Measurements from ENCODE around the gene FOXP1. TPM values are rescaled to one million over a fixed set of nuclear protein-coding genes. Genes with fewer than 3 reads are reported as not detected.

The FOXP1 gene
- total RNA-seq, 1 experiment from 2014 or later: 24.8 TPM

DNA sequence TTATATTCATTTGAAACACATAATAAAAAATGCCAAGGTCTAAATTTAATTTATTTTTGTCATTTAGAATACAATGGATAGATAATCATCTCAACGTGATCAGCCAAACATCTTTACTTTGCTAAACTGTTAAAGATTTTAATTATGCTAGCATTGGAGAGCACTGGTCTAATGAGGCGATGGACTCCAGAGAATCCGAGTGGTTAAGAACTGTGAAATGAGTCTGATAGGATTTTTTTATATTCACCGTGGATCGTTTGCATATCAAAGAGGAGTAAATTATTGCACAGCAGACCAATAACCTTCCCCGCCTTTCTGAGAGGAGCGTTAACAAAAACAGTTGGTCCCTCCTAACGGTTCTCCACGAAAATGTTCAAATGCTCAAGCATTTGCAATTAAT lies 540.8 kb downstream of the FOXP1 start:
- DNase-seq: no peak
- H3K27me3 ChIP-seq: no peaks in the 10 kb centered on the region
- no peaks in the 10 kb centered on the region for H3K4me1 ChIP-seq
- no peak overlapping the region for H3K4me3 ChIP-seq
- H3K27ac ChIP-seq: no peak overlapping the region
- H3K36me3 ChIP-seq: peaks cover 3% of the 10 kb centered on the region; the same call in 1 of the 2 replicates
- no peaks in the 10 kb centered on the region for H3K9me3 ChIP-seq (replicated peaks)

- Histone ChIP-seq H3K4me1 (no peaks in the 10 kb centered on the region), H3K36me3 (peaks cover 3% of the 10 kb centered on the region; the same call in 1 of the 2 replicates), H3K9me3 (replicated peaks) (no peaks in the 10 kb centered on the region), H3K27ac (no peak overlapping the region), H3K27me3 (no peaks in the 10 kb centered on the region), H3K4me3 (no peak overlapping the region)
- no peak for DNase-seq
Measured at GRCh38 chr3:71041371-71041770, 542.2 kb downstream of the FOXP1 start.

- H3K27me3 ChIP-seq: no peaks in the 10 kb centered on the region
- H3K27ac ChIP-seq: no peak overlapping the region
- peaks cover 3% of the 10 kb centered on the region; the same call in 1 of the 2 replicates for H3K36me3 ChIP-seq
- H3K4me1 ChIP-seq: no peaks in the 10 kb centered on the region
- DNase-seq: no peak
- no peaks in the 10 kb centered on the region for H3K9me3 ChIP-seq (replicated peaks)
- H3K4me3 ChIP-seq: no peak overlapping the region
Measured at GRCh38 chr3:71039332-71039731, 544.2 kb downstream of the FOXP1 start.

- Histone ChIP-seq H3K9me3 (replicated peaks) (no peaks in the 10 kb centered on the region), H3K27me3 (no peaks in the 10 kb centered on the region), H3K4me1 (no peaks in the 10 kb centered on the region), H3K4me3 (no peak overlapping the region), H3K27ac (no peak overlapping the region), H3K36me3 (peaks cover 3% of the 10 kb centered on the region; the same call in 1 of the 2 replicates)
- DNase-seq: no peak
Measured at GRCh38 chr3:71037775-71038174, 545.8 kb downstream of the FOXP1 start.

- H3K4me1 ChIP-seq: no peaks in the 10 kb centered on the region
- no peak overlapping the region for H3K4me3 ChIP-seq
- H3K36me3 ChIP-seq: peaks cover 3% of the 10 kb centered on the region; the same call in 1 of the 2 replicates
- no peak overlapping the region for H3K27ac ChIP-seq
- no peaks in the 10 kb centered on the region for H3K27me3 ChIP-seq
- no peaks in the 10 kb centered on the region for H3K9me3 ChIP-seq (replicated peaks)
- no peak for DNase-seq
Measured at GRCh38 chr3:71035886-71036285, 547.6 kb downstream of the FOXP1 start.

DNA sequence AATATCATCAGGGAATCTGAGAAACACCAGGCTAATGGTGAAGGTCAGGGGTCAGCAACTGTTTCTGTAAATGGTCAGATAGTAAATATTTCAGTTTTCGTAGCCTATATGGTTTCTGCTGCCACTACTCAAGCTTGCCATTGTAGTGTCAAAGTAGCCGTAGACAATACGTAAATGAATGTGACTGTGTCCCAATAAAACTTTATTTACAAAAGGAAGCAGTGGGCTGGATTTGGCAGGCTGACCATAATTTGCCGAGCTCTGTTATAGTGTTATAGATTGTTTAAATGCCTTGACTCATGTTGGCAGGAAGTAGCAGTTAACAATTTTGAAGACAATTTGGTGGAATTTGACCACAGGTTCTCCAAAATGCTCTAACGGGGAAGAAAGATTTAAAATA lies 548.2 kb downstream of the FOXP1 start:
- no peak for DNase-seq
- Histone ChIP-seq H3K4me1 (no peaks in the 10 kb centered on the region), H3K27ac (no peak overlapping the region), H3K4me3 (no peak overlapping the region), H3K27me3 (no peaks in the 10 kb centered on the region), H3K36me3 (peaks cover 2% of the 10 kb centered on the region; the same call in 1 of the 2 replicates), H3K9me3 (replicated peaks) (no peaks in the 10 kb centered on the region)

GRCh38 chr3:71033681-71034220 lies 549.8 kb downstream of the FOXP1 start:
- H3K9me3 ChIP-seq (replicated peaks): no peaks in the 10 kb centered on the region
- no peak for DNase-seq
- H3K36me3 ChIP-seq: no peaks in the 10 kb centered on the region
- H3K4me3 ChIP-seq: no peak overlapping the region
- H3K4me1 ChIP-seq: no peaks in the 10 kb centered on the region
- H3K27ac ChIP-seq: no peak overlapping the region
- H3K27me3 ChIP-seq: no peaks in the 10 kb centered on the region

DNA sequence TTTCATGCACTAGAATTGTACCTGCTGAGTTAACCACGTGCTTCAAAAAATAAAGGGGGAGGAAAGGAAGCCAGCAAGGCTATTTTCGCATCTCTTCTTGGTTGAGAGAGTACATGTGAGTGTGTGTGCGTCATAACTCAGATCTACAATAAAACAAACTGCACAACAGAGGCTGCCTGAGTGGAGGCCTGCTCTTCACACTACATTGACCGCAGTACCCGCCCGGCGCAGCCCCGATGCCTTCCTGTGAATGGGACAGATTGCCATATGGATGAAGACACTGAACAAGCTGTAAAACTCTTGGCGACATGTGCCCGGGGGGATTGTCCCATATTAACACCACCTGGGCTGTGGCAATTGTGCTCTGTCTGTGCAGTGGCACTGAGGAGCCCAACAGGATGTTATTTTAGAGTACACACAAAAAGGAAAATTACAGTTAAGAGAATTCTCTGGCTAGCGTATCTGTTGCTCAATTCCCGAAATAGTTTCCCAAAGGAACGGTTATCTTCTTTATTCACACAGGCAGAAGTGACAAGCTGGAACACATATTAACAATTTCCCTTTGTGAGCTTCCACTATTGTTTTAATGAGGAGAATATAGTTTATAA lies 551.5 kb downstream of the FOXP1 start:
- Histone ChIP-seq H3K27me3 (no peaks in the 10 kb centered on the region), H3K27ac (no peak overlapping the region), H3K4me3 (no peak overlapping the region), H3K4me1 (no peaks in the 10 kb centered on the region), H3K36me3 (no peaks in the 10 kb centered on the region), H3K9me3 (replicated peaks) (no peaks in the 10 kb centered on the region)
- no peak for DNase-seq

- Histone ChIP-seq H3K36me3 (no peaks in the 10 kb centered on the region), H3K4me1 (no peaks in the 10 kb centered on the region), H3K4me3 (no peak overlapping the region), H3K27me3 (no peaks in the 10 kb centered on the region), H3K27ac (no peak overlapping the region), H3K9me3 (replicated peaks) (no peaks in the 10 kb centered on the region)
- DNase-seq: no peak
Measured at GRCh38 chr3:71031181-71031580, 552.3 kb downstream of the FOXP1 start.

DNA sequence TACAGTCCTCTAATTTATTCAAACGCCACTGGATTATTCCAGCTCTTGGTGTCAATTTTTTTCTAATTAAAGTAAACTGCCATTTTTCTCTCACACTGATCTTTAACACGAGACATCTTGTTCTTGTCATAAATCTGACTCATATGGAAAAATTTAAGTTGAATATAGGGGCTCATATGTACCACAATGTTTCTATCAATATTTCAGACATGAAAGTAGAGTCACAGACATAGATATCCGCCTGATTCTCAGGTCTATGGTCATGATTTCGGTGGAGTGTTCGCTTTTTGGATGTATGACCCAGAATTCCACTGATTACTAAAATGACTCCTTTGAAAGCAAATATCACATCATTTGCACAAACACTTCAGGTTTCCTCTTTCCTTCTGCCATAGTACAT lies 552.8 kb downstream of the FOXP1 start:
- no peak for DNase-seq
- Histone ChIP-seq H3K27ac (no peak overlapping the region), H3K4me1 (no peaks in the 10 kb centered on the region), H3K4me3 (no peak overlapping the region), H3K36me3 (no peaks in the 10 kb centered on the region), H3K27me3 (no peaks in the 10 kb centered on the region), H3K9me3 (replicated peaks) (no peaks in the 10 kb centered on the region)

- Histone ChIP-seq H3K27me3 (no peaks in the 10 kb centered on the region), H3K36me3 (no peaks in the 10 kb centered on the region), H3K9me3 (replicated peaks) (no peaks in the 10 kb centered on the region), H3K27ac (no peak overlapping the region), H3K4me3 (no peak overlapping the region), H3K4me1 (no peaks in the 10 kb centered on the region)
- DNase-seq: no peak
Measured at GRCh38 chr3:71029770-71030169, 553.8 kb downstream of the FOXP1 start.

DNA sequence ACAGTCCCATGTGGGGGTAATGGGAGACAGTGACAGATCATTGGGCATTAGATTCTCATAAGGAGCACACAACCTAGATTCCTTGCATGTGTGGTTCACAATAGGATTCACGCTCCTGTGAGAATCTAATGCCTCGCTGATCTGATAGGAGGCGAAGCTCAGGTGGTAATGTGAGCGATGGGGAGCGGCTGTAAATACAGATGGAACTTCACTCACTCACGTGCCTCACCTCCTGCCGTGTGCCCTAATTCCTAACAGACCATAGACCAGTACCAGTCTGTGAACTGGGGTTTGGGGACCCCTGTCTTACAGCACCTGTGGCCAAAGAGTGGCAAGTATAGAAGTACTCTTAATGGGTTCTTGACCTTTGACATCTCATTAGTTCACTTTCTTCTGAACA lies 554.7 kb downstream of the FOXP1 start:
- Histone ChIP-seq H3K27ac (no peak overlapping the region), H3K27me3 (no peaks in the 10 kb centered on the region), H3K36me3 (no peaks in the 10 kb centered on the region), H3K4me3 (no peak overlapping the region), H3K9me3 (replicated peaks) (no peaks in the 10 kb centered on the region), H3K4me1 (no peaks in the 10 kb centered on the region)
- no peak for DNase-seq

GRCh38 chr3:71028184-71028583 lies 555.3 kb downstream of the FOXP1 start:
- H3K4me1 ChIP-seq: no peaks in the 10 kb centered on the region
- no peaks in the 10 kb centered on the region for H3K36me3 ChIP-seq
- DNase-seq: no peak
- no peaks in the 10 kb centered on the region for H3K9me3 ChIP-seq (replicated peaks)
- no peaks in the 10 kb centered on the region for H3K27me3 ChIP-seq
- H3K27ac ChIP-seq: no peak overlapping the region
- no peak overlapping the region for H3K4me3 ChIP-seq

GRCh38 chr3:71026634-71027578 lies 556.6 kb downstream of the FOXP1 start:
- H3K27ac ChIP-seq: no peak overlapping the region
- no peaks in the 10 kb centered on the region for H3K27me3 ChIP-seq
- H3K9me3 ChIP-seq (replicated peaks): no peaks in the 10 kb centered on the region
- H3K36me3 ChIP-seq: no peaks in the 10 kb centered on the region
- no peaks in the 10 kb centered on the region for H3K4me1 ChIP-seq
- no peak overlapping the region for H3K4me3 ChIP-seq
- no peak for DNase-seq

DNA sequence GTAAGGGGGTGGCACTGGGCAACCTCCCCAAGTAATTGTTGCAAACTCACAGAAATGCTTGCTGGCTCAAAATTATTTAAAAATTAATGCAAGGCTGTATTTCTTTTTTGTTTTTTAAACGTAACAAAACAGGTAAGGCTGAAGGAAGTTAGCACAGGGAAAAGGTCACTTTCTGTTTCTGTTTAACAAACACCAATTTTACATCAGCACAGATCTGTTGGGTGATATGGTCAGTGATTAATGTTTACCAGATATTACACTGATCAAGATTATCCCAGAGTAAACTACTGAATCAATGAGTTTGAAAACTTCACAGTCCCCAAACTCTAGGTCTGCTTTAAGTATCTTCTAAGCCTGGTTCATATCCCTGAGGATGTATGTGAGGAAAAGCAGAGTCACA lies 558.0 kb downstream of the FOXP1 start:
- no peak for DNase-seq
- H3K4me3 ChIP-seq: no peak overlapping the region
- H3K9me3 ChIP-seq (replicated peaks): no peaks in the 10 kb centered on the region
- no peak overlapping the region for H3K27ac ChIP-seq
- no peaks in the 10 kb centered on the region for H3K36me3 ChIP-seq
- no peaks in the 10 kb centered on the region for H3K27me3 ChIP-seq
- no peaks in the 10 kb centered on the region for H3K4me1 ChIP-seq
